ENCODE data around the gene BUD31.

The BUD31 gene

GRCh38 chr7:99387912-99388311 is 20.9 kb upstream of the BUD31 start:
- no peaks in the 10 kb centered on the region for H3K9me3 Mint-ChIP-seq
- H3K36me3 Mint-ChIP-seq (ENCODE audit: low read depth): peaks cover 31% of the 10 kb centered on the region
- no peak overlapping the region for H3K27ac Mint-ChIP-seq
- H3K27me3 Mint-ChIP-seq (ENCODE audit: low read depth): no peaks in the 10 kb centered on the region
- H3K4me3 Mint-ChIP-seq: no peak overlapping the region
- peaks cover 12% of the 10 kb centered on the region for H3K4me1 Mint-ChIP-seq (ENCODE audit: low read depth)

- Mint-ChIP-seq H3K27ac (no peak overlapping the region), H3K9me3 (no peaks in the 10 kb centered on the region), H3K4me1 (ENCODE audit: low read depth) (peaks cover 14% of the 10 kb centered on the region), H3K27me3 (ENCODE audit: low read depth) (no peaks in the 10 kb centered on the region), H3K4me3 (no peak overlapping the region), H3K36me3 (ENCODE audit: low read depth) (peaks cover 40% of the 10 kb centered on the region)
Observed at GRCh38 chr7:99389772-99390171, 19.0 kb upstream of the BUD31 start.

GRCh38 chr7:99390941-99391602 is 17.7 kb upstream of the BUD31 start:
- Mint-ChIP-seq H3K27me3 (ENCODE audit: low read depth) (no peaks in the 10 kb centered on the region), H3K36me3 (ENCODE audit: low read depth) (peaks cover 44% of the 10 kb centered on the region), H3K4me1 (ENCODE audit: low read depth) (peaks cover 14% of the 10 kb centered on the region), H3K27ac (no peak overlapping the region), H3K4me3 (no peak overlapping the region), H3K9me3 (no peaks in the 10 kb centered on the region)

- Mint-ChIP-seq H3K27ac (peak overlapping the region; percentile 24), H3K36me3 (ENCODE audit: low read depth) (peaks cover 42% of the 10 kb centered on the region), H3K4me3 (no peak overlapping the region), H3K4me1 (ENCODE audit: low read depth) (peaks cover 14% of the 10 kb centered on the region), H3K27me3 (ENCODE audit: low read depth) (no peaks in the 10 kb centered on the region), H3K9me3 (no peaks in the 10 kb centered on the region)
Observed at GRCh38 chr7:99392046-99392445, 16.7 kb upstream of the BUD31 start.

- Mint-ChIP-seq H3K9me3 (no peaks in the 10 kb centered on the region), H3K4me1 (ENCODE audit: low read depth) (peaks cover 15% of the 10 kb centered on the region), H3K4me3 (peak overlapping the region; percentile 65), H3K27ac (peak overlapping the region; percentile 76), H3K36me3 (ENCODE audit: low read depth) (peaks cover 44% of the 10 kb centered on the region), H3K27me3 (ENCODE audit: low read depth) (no peaks in the 10 kb centered on the region)
Observed at GRCh38 chr7:99392659-99393354, 16.0 kb upstream of the BUD31 start.

GRCh38 chr7:99393355-99394187 is 15.2 kb upstream of the BUD31 start:
- H3K27ac Mint-ChIP-seq: peak overlapping the region; percentile 76
- H3K4me1 Mint-ChIP-seq (ENCODE audit: low read depth): peaks cover 23% of the 10 kb centered on the region
- H3K27me3 Mint-ChIP-seq (ENCODE audit: low read depth): no peaks in the 10 kb centered on the region
- H3K36me3 Mint-ChIP-seq (ENCODE audit: low read depth): peaks cover 45% of the 10 kb centered on the region
- H3K4me3 Mint-ChIP-seq: peak overlapping the region; percentile 65
- H3K9me3 Mint-ChIP-seq: no peaks in the 10 kb centered on the region

GRCh38 chr7:99394188-99394502 is 14.6 kb upstream of the BUD31 start:
- Mint-ChIP-seq H3K4me1 (ENCODE audit: low read depth) (peaks cover 26% of the 10 kb centered on the region), H3K4me3 (no peak overlapping the region), H3K36me3 (ENCODE audit: low read depth) (peaks cover 49% of the 10 kb centered on the region), H3K27ac (peak overlapping the region; percentile 41), H3K9me3 (no peaks in the 10 kb centered on the region), H3K27me3 (ENCODE audit: low read depth) (no peaks in the 10 kb centered on the region)

- Mint-ChIP-seq H3K4me1 (ENCODE audit: low read depth) (peaks cover 26% of the 10 kb centered on the region), H3K4me3 (no peak overlapping the region), H3K9me3 (no peaks in the 10 kb centered on the region), H3K36me3 (ENCODE audit: low read depth) (peaks cover 46% of the 10 kb centered on the region), H3K27me3 (ENCODE audit: low read depth) (no peaks in the 10 kb centered on the region), H3K27ac (no peak overlapping the region)
Observed at GRCh38 chr7:99395616-99396327, 13.0 kb upstream of the BUD31 start.

GRCh38 chr7:99396418-99397296 is 12.1 kb upstream of the BUD31 start:
- peak overlapping the region; percentile 9 for H3K27ac Mint-ChIP-seq
- H3K36me3 Mint-ChIP-seq (ENCODE audit: low read depth): peaks cover 50% of the 10 kb centered on the region
- H3K4me3 Mint-ChIP-seq: no peak overlapping the region
- peaks cover 26% of the 10 kb centered on the region for H3K4me1 Mint-ChIP-seq (ENCODE audit: low read depth)
- no peaks in the 10 kb centered on the region for H3K27me3 Mint-ChIP-seq (ENCODE audit: low read depth)
- no peaks in the 10 kb centered on the region for H3K9me3 Mint-ChIP-seq

GRCh38 chr7:99397297-99397983 is 11.3 kb upstream of the BUD31 start:
- peaks cover 23% of the 10 kb centered on the region for H3K4me1 Mint-ChIP-seq (ENCODE audit: low read depth)
- H3K36me3 Mint-ChIP-seq (ENCODE audit: low read depth): peaks cover 46% of the 10 kb centered on the region
- no peak overlapping the region for H3K4me3 Mint-ChIP-seq
- H3K9me3 Mint-ChIP-seq: no peaks in the 10 kb centered on the region
- H3K27me3 Mint-ChIP-seq (ENCODE audit: low read depth): no peaks in the 10 kb centered on the region
- H3K27ac Mint-ChIP-seq: peak overlapping the region; percentile 38

- Mint-ChIP-seq H3K27ac (peak overlapping the region; percentile 82), H3K36me3 (ENCODE audit: low read depth) (peaks cover 45% of the 10 kb centered on the region), H3K27me3 (ENCODE audit: low read depth) (no peaks in the 10 kb centered on the region), H3K4me3 (no peak overlapping the region), H3K9me3 (no peaks in the 10 kb centered on the region), H3K4me1 (ENCODE audit: low read depth) (peaks cover 18% of the 10 kb centered on the region)
Observed at GRCh38 chr7:99398891-99399445, 9.8 kb upstream of the BUD31 start.

GRCh38 chr7:99399597-99399996 is 9.2 kb upstream of the BUD31 start:
- Mint-ChIP-seq H3K27me3 (ENCODE audit: low read depth) (no peaks in the 10 kb centered on the region), H3K4me1 (ENCODE audit: low read depth) (peaks cover 19% of the 10 kb centered on the region), H3K27ac (peak overlapping the region; percentile 36), H3K36me3 (ENCODE audit: low read depth) (peaks cover 45% of the 10 kb centered on the region), H3K4me3 (no peak overlapping the region), H3K9me3 (no peaks in the 10 kb centered on the region)

GRCh38 chr7:99402854-99403253 is 5.9 kb upstream of the BUD31 start:
- Mint-ChIP-seq H3K9me3 (no peaks in the 10 kb centered on the region), H3K27me3 (ENCODE audit: low read depth) (no peaks in the 10 kb centered on the region), H3K36me3 (ENCODE audit: low read depth) (peaks cover 35% of the 10 kb centered on the region), H3K4me1 (ENCODE audit: low read depth) (peaks cover 31% of the 10 kb centered on the region), H3K27ac (no peak overlapping the region), H3K4me3 (no peak overlapping the region)

Measured in T-helper 1 cell treated with Interleukin-12 subunit alpha and Interleukin-12 subunit beta and Interleukin-4 antibody, amounts not matched to agents 30 μg/mL and 1 μg/mL, for 36 hours (primary cell).